ENCODE results near the gene DNAI2. TPM values are rescaled to one million over a fixed set of nuclear protein-coding genes. Genes with fewer than 3 reads are reported as not detected.

Gene DNAI2
- total and polyA plus RNA-seq, 9 of the 15 experiments (the other 6 are each of a cell fraction or from before 2014, with no cell fraction given) = not detected

GRCh38 chr17:74332763-74333283, 58.8 kb downstream of the DNAI2 start (continued):
- TF ChIP-seq ZNF584 (CRISPR knock-in tag; IDR thresholded peaks at IDR 0.05; ENCODE audit: low read depth) (0 out of 2 replicates have a peak, but pooled peaks have one; percentile 62), THAP12 (CRISPR knock-in tag; IDR thresholded peaks at IDR 0.05) (no peak), ZNF318 (IDR thresholded peaks at IDR 0.05; ENCODE audit: borderline replicate concordance in 1 of 2, low read depth in 1 of 2) (no peak), FOXO4 (CRISPR knock-in tag; IDR thresholded peaks at IDR 0.05) (no peak), TAL1 (IDR thresholded peaks at IDR 0.05) (peak; percentile 91), THRB (CRISPR knock-in tag; conservative IDR thresholded peaks at IDR 0.05) (no peak), CEBPB (tag; IDR thresholded peaks at IDR 0.05) (peak; percentile 39), FOXK2 (conservative IDR thresholded peaks at IDR 0.05 in 1 of 2, IDR thresholded peaks at IDR 0.05 in 1 of 2; ENCODE audit: low read depth in 2 of 2) (peak in 1 of 2 experiments; percentile 31; a peak in 1 of 4 replicates), ZNF696 (CRISPR knock-in tag; conservative IDR thresholded peaks at IDR 0.05) (no peak), ZC3H8 (IDR thresholded peaks at IDR 0.05) (no peak), VEZF1 (CRISPR knock-in tag; IDR thresholded peaks at IDR 0.05) (peak; percentile 78), ZNF780A (CRISPR knock-in tag; IDR thresholded peaks at IDR 0.05) (no peak), PHB (CRISPR knock-in tag; IDR thresholded peaks at IDR 0.05) (no peak)

All from K562 (cell line).